Measurements from ENCODE around the gene TNIP3. TPM values are rescaled to one million over a fixed set of nuclear protein-coding genes. Genes with fewer than 3 reads are reported as not detected.

Gene TNIP3
- polyA plus RNA-seq, 3 donors: 1.6 to 3.0 (median 2.4) TPM

DNA sequence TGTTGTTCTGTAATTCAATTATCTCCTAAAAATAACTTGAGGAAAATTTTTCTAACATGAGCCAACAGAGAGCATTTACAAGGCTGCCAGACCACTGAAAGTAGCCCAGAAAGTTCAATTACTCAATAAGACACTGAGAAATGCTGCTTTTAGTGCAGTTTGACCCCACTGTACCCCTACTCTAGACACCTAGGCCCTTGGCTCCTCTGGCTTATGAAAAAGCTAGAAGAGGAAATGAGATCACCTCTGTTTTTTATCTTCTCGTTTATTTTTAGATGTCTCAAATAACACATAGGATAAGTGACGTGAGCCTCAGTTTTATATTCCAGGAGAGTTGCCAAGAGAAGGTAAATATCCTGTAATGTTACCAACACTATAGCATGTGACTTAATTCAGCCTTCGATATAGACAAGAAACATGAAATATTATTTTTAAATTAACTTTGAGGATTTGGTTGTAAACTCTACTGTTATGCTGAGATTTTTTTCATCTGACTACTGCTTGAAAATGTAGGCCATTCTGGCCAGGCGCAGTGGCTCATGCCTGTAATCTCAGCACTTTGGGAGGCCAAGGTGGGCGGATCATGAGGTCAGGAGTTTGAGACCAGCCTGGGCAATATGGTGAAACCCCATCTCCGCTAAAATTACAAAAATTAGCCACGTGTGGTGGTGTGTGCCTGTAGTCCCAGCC, 24.4 kb downstream of the TNIP3 start:
- no peak for DNase-seq

DNA sequence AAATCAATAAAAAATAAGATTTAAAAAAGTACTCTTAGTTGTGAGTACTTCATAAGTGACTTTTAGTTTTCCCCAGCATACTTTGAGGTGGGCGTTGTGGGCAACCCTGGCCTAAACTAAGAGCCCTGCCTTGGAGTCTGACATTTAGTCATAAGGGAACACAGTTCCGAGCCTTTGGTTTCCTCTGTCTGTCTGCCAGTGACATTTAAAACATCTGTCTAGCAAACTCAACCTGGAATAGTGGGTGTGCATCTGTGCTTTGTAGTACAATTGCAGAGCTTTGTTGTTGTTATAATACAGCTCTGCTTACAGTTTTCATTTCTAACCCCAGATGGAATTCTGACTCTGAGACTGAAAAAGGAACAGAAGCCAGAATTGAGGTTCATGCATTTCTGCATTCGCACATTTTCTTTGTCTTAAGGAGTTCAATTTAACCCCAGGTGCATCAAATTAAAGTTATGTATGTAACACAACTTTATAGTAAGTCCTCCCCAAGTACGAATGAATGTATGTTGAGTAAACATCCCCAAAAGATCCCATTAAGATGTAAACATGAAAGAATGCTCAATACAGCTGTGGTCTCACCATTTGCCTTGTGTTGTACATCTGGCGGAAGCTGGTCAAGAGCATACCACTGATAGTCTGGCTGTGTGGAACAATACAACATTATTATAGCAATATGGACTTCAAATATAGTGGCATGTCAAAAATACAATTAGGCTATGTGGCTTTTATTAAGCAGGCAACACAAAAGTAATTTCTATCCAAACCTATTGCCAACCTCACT, 25.9 kb downstream of the TNIP3 start:
- no peak for DNase-seq

- no peak for DNase-seq
These were observed 33.8 kb downstream of the TNIP3 start for GRCh38 chr4:121130326-121130660.

GRCh38 chr4:121129606-121130325, 34.4 kb downstream of the TNIP3 start:
- DNase-seq: no peak

GRCh38 chr4:121127100-121127499, 37.0 kb downstream of the TNIP3 start:
- DNase-seq: no peak

DNA sequence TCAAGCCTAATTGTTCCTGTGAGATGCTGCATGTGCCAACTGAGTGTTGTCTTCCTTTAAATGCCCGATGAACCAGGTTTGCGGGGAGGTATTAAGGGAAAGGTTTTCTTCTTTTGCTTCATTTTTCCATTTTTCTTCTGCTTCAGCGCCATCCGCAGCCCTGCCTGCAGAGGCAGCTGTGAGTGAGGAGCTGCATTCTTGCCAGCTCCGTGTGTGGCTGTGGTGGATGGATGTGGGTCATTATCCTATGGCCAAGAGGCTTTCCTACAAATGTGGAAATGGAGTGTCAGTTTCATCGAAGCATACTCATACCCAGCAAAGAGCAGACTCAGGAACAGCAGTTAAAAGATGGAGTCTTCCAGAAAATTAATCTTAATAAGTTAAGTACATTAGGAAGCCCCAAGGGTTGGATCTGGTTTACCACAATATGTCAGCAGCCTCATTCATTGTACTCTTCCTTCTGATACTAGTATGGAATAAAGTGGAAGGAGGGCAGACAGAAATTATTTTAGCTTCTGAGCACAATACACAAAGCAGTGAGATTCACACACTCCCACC, 37.6 kb downstream of the TNIP3 start:
- DNase-seq: no peak

DNA sequence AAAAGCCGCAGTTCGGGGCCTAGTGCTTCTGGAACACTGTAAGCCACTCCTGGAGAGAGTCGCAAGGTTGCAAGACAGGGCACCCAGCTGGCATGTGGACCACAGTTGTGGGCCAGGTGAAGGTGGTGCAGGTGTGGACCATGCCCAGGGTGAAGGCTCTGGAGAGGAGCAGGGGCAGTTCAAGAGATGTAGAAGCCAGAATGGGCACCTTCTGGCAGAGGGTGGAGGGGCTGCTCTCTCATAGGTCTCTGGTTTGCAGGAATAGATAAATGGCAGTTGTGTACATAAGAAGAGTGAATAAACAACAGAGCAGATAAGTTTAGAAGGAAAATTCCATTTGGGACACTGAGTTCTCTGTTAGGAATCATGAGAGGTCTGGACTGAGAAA, 38.6 kb downstream of the TNIP3 start:
- DNase-seq: no peak

- no peak for DNase-seq
These were observed 41.5 kb downstream of the TNIP3 start for GRCh38 chr4:121122661-121123060.

- DNase-seq: no peak
These were observed 44.4 kb downstream of the TNIP3 start for GRCh38 chr4:121119715-121120114.

- DNase-seq: no peak
These were observed 45.8 kb downstream of the TNIP3 start for GRCh38 chr4:121118344-121118743.

DNA sequence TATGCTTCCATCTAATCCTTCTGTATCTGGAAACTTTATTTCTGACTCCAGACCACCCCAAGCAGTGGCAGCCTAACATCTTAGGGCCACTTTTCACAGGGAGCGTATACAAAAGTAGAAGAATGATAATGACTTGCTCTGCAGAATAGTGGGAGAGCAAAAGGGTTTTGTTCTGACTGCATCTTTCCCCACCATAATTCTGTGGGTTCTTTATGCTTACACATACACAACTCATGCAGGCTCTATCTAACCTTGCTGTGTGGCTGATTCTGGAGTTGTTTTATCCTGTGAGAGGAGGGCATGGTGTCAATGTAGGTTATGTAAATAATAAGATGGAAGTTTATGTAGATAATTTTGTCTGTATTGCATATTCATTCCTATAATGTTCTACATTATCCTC, 49.4 kb downstream of the TNIP3 start:
- DNase-seq: no peak

- no peak for DNase-seq
These were observed 51.6 kb downstream of the TNIP3 start for GRCh38 chr4:121112530-121112929.

GRCh38 chr4:121108557-121108956, 55.6 kb downstream of the TNIP3 start:
- DNase-seq: no peak

- no peak for DNase-seq
These were observed 56.6 kb downstream of the TNIP3 start for GRCh38 chr4:121107507-121107906.

- DNase-seq: no peak
These were observed 63.9 kb downstream of the TNIP3 start for GRCh38 chr4:121100093-121100775.

- no peak for DNase-seq
These were observed 65.9 kb downstream of the TNIP3 start for GRCh38 chr4:121098266-121098665.

GRCh38 chr4:121096629-121097028, 67.5 kb downstream of the TNIP3 start:
- DNase-seq: peak; percentile 24

- no peak for DNase-seq
These were observed 67.9 kb downstream of the TNIP3 start for GRCh38 chr4:121096191-121096590.

DNA sequence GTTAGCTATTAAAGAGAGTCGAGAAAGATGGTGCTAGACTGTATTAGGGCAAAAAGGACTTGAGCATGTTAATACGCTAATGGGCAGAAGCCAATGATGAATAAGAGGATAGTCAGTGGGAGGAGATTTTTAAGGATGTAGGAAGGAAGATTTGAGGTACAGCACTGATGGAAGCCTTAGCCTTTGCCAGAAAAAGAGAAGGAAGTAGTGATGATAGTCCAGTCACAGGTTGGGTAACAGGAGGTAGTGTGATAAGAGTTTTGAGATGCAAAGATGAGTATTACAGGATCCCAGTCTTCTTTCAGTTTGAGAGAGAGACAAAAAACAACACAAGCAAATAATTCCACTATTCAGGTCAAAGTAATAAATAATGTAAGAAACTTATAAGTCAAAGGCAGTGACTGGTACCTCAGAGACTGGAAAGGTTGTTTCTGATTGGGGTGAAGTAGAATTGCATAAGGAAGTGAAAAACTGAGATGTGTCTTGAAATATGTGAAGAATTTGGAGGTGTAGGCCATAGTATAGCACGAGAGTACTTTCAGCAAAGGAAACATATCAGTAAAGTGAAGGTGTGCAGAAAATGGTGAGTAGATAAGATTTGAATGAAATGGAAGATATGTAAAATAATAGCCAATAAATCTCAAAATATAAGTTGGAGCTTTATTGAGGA, 69.7 kb downstream of the TNIP3 start:
- DNase-seq: no peak

GRCh38 chr4:121093261-121093660, 70.9 kb downstream of the TNIP3 start:
- DNase-seq: no peak

DNA sequence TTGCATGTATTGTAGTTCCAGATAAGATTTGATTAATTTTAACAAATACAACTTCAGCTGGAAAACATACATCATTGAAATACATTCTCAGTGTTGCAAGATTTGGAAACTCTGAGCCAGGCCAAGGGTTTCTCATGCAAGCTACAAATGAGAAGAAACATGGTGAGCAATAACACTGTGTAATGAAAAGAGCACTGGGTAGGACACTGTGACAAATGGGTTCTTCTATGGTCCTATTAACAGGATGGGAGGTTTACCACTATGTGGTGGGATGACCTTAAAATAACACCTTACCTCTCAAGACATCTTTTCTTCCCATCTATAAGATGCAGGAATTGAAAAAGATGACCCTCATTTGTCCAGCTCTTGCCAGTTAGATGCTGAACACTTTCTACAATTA, 72.2 kb downstream of the TNIP3 start:
- no peak for DNase-seq

DNA sequence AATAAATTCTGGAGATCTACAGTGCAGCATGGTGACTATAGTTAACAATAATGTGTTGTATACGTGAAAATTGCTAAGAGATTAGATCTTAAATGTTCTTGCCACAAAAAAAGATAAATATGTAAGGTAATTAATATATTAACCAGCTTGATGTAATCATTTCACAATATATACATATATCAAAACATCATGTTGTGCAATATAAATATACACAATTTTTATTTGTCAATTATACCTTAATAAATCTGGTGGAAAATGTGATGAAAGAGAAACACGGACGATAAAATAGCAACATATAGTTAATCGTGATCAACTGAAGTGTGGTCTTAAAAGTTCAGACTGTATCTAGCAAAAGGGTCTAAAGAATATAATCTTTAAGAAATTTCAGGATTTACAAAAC, 75.3 kb downstream of the TNIP3 start:
- DNase-seq: no peak
